WI38 (cell line): Measurements from ENCODE around the gene KCTD1.

Experiments used
- H3K4me3 ChIP-seq: 2 replicates; pipeline ENCODE4 v1.5.1; 2011; ENCODE audit warnings: low read depth, mild to moderate bottlenecking, control low read depth, low read length
- CTCF ChIP-seq: IDR thresholded peaks from 2 replicates; pipeline ENCODE4 v1.5.1; 2012; ENCODE audit warnings: low read depth, mild to moderate bottlenecking, control low read depth, low read length

Gene KCTD1

DNA sequence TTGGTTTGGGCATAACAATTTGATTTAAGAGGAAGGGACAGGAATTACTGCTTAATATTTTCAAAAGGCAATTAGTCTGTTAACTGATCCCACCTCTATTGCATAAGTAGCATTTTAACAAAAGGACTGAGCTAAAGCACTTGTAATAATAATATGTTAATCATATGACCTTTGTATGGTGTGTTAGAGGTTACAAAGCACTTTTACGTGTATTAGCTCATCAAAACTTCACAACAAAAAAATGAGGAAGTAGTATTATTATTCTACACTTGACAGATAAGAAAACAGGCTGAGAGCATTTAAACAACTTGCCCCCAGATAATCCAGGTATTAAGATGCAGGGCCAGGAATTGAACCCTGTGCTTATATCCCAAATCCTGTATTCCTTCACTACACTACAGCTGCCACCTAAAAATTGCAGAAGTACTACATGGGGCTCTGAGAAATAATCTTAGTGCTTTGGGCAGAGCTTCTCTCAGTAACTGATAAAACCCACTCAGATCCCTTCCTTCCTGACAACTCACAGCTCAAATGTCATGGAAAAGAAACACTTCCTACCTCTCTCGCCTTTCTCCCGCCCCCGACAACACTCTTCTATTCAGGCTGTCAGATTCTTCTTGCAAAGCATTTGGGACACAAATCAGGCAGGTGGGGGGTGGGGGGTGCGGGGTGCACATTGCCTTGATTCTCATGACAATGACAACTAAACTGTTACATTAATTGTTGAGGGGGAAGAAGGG lies 20.7 kb upstream of the KCTD1 start:
- H3K4me3 ChIP-seq = no peak overlapping the region
- TF ChIP-seq CTCF = no peak

DNA sequence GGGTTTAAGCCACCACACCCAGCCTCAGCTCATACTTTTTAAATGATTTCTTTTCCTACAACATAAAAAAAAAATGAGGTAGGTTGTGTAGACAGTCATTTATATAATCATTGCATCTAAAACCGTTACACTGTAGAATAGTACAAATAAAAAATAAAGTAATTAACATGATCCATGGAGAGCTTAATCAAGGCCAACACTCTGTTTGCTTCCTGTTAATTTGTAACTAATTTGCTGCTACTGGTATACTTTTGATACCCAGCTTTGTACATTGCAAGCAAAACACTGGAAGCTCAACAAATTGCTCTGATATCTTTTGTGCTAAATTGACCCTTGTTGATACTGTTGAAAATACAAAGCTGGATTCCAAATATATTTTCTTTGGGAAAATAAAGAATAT lies 20.2 kb upstream of the KCTD1 start:
- TF ChIP-seq CTCF = no peak

DNA sequence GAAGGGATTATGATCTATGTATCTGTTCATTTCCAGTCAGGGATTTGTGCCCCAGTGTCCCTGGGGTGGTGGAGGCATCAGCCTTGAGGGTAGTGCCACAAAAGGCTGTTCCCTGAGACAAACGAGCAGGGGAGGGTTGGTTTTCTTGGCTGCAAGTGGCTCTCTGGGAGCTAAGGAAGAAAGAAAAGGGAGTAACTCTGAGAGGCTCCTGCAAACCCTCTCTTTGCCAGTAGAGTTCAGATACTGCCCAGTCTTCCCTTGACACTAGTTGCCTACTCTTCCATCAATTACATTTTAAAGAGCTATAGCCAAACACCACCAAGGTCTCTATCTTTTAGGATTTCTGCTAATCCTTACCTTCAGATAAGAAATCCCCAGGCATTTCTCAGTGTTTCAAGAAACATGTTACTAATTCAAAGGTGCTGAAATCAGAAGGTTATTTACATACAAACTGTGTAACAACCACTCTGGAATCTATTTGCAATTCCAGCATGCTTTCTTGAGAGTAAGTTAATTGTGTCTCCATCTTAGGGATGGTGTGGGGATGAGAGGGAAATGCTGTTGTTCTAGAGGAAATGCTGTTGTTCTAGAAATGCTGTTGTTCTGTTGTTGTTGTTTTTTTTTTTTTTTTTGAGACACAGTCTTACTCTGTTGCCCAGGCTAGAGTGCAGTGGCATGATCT lies 18.7 kb upstream of the KCTD1 start:
- TF ChIP-seq CTCF = no peak
- no peak overlapping the region for H3K4me3 ChIP-seq

More for the DNA sequence above, 20.2 kb upstream of the KCTD1 start:
- no peak overlapping the region for H3K4me3 ChIP-seq

DNA sequence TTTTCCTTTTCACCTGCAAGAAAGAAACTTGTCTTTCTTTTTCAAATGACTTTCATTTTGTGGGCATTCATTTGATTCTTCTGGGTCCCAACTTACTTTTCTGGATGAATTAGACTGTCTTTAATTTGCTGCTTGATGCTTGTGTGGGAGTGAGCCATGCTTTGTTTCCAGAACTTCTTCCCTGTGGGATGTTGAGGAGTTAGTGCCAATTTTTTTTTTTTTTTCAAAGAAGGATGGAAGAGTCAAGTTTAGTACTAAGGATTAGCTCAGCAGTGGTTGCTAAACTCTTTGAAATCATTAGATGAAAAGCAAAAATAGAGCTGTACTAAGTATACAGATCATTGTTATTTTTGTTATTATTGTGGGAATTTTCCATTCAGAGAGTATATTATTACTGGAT lies 17.2 kb upstream of the KCTD1 start:
- no peak overlapping the region for H3K4me3 ChIP-seq
- TF ChIP-seq CTCF = no peak

GRCh38 chr18:26563024-26563423 lies 14.7 kb upstream of the KCTD1 start:
- no peak overlapping the region for H3K4me3 ChIP-seq
- TF ChIP-seq CTCF = no peak

GRCh38 chr18:26562568-26562967 lies 14.2 kb upstream of the KCTD1 start:
- no peak overlapping the region for H3K4me3 ChIP-seq
- TF ChIP-seq CTCF = no peak

GRCh38 chr18:26561769-26562168 lies 13.4 kb upstream of the KCTD1 start:
- no peak for TF ChIP-seq CTCF

More at GRCh38 chr18:26561769-26562168, 13.4 kb upstream of the KCTD1 start:
- H3K4me3 ChIP-seq = no peak overlapping the region
